Astrocyte of the spinal cord (primary cell): ENCODE results near the gene CASQ1.

Experiments
- DNase-seq: peaks from one replicate; pipeline ENCODE4 v3.0.0; 2011; ENCODE audit warnings: low read depth, low spot score
- H3K4me3 ChIP-seq: 2 replicates; pipeline ENCODE4 v1.5.1; 2011; ENCODE audit warnings: low read depth, mild to moderate bottlenecking, low read length, moderate library complexity
- in situ Hi-C: cut with HindIII; loops from 2 replicates; pipeline ENCODE4 v1.10.0; 2017; ENCODE audit warnings: low sequenced_read_pairs
- TF ChIP-seq, protein P1 (sequence below): IDR thresholded peaks from 2 replicates; pipeline ENCODE4 v1.5.1; 2012; ENCODE audit warnings: low read depth, mild to moderate bottlenecking, low read length, inconsistent platforms

The CASQ1 gene

DNA sequence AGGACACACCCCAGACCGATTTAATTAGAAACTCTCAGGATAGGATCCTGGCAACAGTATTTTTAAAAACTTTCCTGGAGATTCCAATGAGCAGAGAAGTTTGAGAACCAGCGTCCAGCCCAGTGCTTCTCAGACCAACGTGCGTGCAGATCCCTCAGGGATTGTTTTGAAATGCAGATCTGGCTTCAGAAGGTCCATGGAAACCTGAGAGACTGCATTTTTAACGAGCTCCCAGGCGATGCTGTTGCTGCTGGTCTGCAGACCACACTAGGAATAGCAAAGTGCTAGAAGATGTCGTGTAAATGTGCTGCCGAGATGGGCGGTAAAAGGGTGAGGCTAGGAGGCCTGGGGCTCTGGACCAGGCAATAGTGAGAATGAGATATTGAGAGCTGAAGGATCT lies 18.4 kb upstream of the CASQ1 start:
- DNase-seq: no peak
- no peak overlapping the region for H3K4me3 ChIP-seq
- TF ChIP-seq, protein P1, sequence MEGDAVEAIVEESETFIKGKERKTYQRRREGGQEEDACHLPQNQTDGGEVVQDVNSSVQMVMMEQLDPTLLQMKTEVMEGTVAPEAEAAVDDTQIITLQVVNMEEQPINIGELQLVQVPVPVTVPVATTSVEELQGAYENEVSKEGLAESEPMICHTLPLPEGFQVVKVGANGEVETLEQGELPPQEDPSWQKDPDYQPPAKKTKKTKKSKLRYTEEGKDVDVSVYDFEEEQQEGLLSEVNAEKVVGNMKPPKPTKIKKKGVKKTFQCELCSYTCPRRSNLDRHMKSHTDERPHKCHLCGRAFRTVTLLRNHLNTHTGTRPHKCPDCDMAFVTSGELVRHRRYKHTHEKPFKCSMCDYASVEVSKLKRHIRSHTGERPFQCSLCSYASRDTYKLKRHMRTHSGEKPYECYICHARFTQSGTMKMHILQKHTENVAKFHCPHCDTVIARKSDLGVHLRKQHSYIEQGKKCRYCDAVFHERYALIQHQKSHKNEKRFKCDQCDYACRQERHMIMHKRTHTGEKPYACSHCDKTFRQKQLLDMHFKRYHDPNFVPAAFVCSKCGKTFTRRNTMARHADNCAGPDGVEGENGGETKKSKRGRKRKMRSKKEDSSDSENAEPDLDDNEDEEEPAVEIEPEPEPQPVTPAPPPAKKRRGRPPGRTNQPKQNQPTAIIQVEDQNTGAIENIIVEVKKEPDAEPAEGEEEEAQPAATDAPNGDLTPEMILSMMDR: no peak
- in situ Hi-C loops: no loop called here

DNA sequence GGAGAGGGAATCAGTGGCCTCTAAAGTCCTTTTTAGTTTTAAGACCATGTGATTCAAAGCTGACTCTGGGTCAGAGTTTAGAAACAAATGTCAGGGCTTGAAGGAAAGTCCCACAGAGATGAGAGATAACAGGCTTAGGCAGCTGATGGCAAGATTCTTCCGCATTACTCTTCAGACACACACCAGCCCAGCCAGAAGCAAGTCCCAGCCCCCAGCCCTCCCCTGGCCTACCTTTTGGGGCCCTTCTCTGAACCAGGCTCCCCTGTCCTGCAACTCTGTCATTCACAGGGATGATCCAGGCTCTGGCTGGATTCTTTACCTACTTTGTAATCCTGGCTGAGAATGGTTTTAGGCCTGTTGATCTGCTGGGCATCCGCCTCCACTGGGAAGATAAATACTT lies 13.1 kb upstream of the CASQ1 start:
- in situ Hi-C loops: no loop called here
- DNase-seq: no peak
- no peak overlapping the region for H3K4me3 ChIP-seq
- TF ChIP-seq, protein P1: no peak

DNA sequence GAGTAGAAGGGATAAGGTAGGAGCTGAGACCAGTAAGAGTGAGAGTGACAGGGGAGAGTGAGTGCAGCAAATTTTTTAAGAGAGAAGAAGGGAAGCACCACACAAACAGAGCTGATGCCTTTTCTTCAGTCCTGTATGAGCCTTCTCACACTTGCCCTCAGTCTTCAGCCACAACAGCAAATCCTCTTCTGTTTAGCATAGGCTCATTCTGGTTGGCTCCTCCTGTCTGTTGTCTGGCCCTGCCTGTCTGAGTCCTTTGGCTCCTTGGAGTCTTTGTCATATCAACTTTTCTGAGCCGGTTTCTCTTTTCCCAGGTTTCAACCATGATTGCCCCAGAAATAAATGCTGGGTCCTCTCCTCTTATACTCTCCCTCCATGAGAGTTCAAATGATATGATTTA lies 12.7 kb upstream of the CASQ1 start:
- no peak overlapping the region for H3K4me3 ChIP-seq
- no peak for DNase-seq
- TF ChIP-seq, protein P1: no peak
- in situ Hi-C loops: no loop called here

DNA sequence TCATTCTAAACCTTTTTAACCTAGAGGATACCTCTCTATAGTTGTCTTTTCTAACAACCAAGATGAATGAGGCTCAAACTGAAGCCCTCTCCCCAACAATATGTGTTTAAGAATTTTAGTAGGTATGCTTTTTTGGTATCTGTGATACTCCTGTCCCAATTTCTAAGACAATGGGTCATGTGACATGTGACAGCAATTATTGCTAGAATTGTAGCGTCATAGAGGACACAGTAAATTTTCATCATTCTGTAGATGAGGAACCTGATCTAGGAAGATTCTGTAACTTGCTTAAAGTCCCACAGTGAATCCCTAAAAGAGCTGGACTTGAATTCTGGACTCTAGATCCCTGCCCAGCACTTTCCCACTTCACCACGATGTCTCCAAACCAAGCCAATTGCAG lies 11.6 kb upstream of the CASQ1 start:
- no peak overlapping the region for H3K4me3 ChIP-seq
- DNase-seq: no peak
- in situ Hi-C loops: no loop called here
- TF ChIP-seq, protein P1: no peak

DNA sequence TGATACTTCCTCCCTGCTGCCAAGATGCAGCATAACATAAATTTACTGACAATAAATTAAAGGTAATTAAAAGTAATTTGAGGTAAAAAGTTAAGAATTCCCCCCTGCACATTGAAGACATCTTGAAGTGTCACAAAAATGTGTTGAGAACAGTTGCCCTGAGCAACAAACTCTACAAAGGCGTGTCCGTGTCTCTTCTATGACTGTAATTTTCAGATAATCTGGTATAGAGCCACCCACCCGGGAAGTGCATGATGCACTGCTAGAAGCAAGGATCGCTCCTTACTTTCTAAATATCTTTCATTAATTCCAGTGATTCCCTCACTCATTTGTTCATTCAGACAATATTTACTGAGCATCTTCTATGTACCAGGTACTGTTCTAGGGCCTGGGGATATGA lies 11.0 kb upstream of the CASQ1 start:
- TF ChIP-seq, protein P1: no peak
- in situ Hi-C loops: no loop called here
- no peak overlapping the region for H3K4me3 ChIP-seq
- DNase-seq: no peak

DNA sequence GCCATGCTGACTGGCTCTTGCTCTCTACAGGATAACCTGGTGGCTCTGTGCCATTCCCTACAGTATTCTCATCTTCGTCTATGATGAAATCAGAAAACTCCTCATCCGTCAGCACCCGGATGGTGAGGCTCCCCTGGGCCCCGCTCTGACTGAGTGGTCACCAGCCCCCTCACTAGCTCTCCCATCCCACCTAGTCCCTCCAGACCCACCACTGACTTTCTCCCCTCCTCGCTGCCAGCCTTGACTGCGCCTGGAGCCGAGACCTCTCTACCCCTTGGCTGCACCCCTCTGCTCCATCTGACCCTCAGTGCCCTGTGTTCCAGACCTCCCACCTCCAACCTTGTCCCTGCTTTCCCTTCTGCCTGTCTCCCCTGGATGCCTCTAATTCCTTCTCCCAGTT lies 4.1 kb upstream of the CASQ1 start:
- in situ Hi-C loops: no loop called here
- no peak overlapping the region for H3K4me3 ChIP-seq
- no peak for DNase-seq
- TF ChIP-seq, protein P1: no peak

DNA sequence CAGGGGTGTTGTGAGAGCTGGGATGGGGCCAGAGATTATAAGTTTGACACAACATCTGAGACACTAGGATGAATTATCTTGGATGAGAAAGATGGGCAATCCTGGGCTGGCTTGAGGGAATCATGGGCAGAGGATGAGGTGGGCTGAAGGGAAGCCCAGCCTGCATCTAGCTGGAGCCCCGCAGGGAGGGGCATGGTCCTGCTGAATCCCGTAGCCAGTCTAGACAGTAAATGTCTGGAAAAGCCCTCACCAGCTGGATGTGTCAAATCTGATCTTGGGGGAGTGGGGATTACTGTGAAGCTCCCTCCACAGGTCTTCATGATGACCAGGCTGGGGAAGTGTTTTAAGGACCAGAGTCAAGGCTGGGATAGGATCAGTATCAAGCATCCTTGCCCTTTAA lies 3.6 kb upstream of the CASQ1 start:
- H3K4me3 ChIP-seq: no peak overlapping the region
- in situ Hi-C loops: no loop called here
- no peak for DNase-seq
- TF ChIP-seq, protein P1: no peak
